ENCODE measurements around the gene PSMF1.

- TF ChIP-seq RFX7 (CRISPR knock-in tag; IDR thresholded peaks at IDR 0.05): no peak
- TF ChIP-seq NCOR1 (IDR thresholded peaks at IDR 0.05): no peak
- no peak for TF ChIP-seq KLF16 (IDR thresholded peaks at IDR 0.05)
- TF ChIP-seq BRF1 (IDR thresholded peaks at IDR 0.05; ENCODE audit: borderline replicate concordance, extremely low read depth, insufficient read length): no peak
- no peak for TF ChIP-seq CHCHD3 (CRISPR knock-in tag; IDR thresholded peaks at IDR 0.05)
- no peak for TF ChIP-seq ZFX (CRISPR knock-in tag; IDR thresholded peaks at IDR 0.05)
- TF ChIP-seq EZH2 (IDR thresholded peaks at IDR 0.05; ENCODE audit: borderline replicate concordance, low read depth, low read length): no peak
- TF ChIP-seq, protein P1, sequence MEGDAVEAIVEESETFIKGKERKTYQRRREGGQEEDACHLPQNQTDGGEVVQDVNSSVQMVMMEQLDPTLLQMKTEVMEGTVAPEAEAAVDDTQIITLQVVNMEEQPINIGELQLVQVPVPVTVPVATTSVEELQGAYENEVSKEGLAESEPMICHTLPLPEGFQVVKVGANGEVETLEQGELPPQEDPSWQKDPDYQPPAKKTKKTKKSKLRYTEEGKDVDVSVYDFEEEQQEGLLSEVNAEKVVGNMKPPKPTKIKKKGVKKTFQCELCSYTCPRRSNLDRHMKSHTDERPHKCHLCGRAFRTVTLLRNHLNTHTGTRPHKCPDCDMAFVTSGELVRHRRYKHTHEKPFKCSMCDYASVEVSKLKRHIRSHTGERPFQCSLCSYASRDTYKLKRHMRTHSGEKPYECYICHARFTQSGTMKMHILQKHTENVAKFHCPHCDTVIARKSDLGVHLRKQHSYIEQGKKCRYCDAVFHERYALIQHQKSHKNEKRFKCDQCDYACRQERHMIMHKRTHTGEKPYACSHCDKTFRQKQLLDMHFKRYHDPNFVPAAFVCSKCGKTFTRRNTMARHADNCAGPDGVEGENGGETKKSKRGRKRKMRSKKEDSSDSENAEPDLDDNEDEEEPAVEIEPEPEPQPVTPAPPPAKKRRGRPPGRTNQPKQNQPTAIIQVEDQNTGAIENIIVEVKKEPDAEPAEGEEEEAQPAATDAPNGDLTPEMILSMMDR (IDR thresholded peaks at IDR 0.05 in 2 of 3, conservative IDR thresholded peaks at IDR 0.05 in 1 of 3; ENCODE audit: insufficient read depth in 2 of 3, low read depth in 1 of 3, low read length in 3 of 3): no peak
Measured at GRCh38 chr20:1081891-1082290, 36.5 kb upstream of the PSMF1 start.
